GM23338 (cell line): ENCODE results near the gene MYO9B.

Experiments
- EZH2 ChIP-seq: fragments of 200-600 bp; sonication (generic); IDR thresholded peaks from one replicate; pipeline ENCODE4 v1.8.0; 2017; ENCODE audit warnings: antibody characterized with exemption, mild to moderate bottlenecking, low read depth; ENCODE audit not compliant: unreplicated experiment
- REST ChIP-seq: IDR thresholded peaks from one replicate; pipeline ENCODE4 v1.6.1; 2018; ENCODE audit warnings: antibody characterized with exemption; ENCODE audit not compliant: unreplicated experiment
- TF ChIP-seq, protein P1 (sequence below), 2 experiments: fragments of 200-600 bp in 1 of 2; sonication (generic) in 1 of 2; conservative IDR thresholded peaks; 2 replicates each; pipeline versions ENCODE4 v1.5.1 to v1.6.1; 2016 to 2017; ENCODE audit warnings: antibody characterized with exemption in 2 of 2, low read depth in 2 of 2, mild to moderate bottlenecking in 2 of 2, moderate library complexity in 1 of 2

DNA sequence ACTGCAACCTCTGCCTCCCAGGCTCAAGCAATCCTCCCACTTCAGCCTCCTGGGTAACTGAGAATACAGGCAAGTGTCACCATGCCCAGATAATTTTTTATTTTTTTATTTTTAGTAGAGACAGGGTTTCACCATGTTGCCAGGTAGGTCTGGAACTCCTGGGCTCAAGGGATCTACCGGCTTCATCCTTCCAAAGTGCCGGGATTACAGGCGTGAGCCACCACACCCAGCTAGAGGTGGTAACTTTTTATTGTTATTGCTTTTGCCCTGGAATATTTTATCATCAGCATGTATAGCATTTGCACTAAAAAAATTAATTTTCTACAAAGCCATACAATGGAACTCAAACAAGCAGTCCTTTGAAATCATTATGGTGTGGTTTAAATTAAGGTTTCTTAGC lies 14.4 kb upstream of the MYO9B start:
- TF ChIP-seq EZH2 (no peak), REST (no peak)
- TF ChIP-seq, protein P1, sequence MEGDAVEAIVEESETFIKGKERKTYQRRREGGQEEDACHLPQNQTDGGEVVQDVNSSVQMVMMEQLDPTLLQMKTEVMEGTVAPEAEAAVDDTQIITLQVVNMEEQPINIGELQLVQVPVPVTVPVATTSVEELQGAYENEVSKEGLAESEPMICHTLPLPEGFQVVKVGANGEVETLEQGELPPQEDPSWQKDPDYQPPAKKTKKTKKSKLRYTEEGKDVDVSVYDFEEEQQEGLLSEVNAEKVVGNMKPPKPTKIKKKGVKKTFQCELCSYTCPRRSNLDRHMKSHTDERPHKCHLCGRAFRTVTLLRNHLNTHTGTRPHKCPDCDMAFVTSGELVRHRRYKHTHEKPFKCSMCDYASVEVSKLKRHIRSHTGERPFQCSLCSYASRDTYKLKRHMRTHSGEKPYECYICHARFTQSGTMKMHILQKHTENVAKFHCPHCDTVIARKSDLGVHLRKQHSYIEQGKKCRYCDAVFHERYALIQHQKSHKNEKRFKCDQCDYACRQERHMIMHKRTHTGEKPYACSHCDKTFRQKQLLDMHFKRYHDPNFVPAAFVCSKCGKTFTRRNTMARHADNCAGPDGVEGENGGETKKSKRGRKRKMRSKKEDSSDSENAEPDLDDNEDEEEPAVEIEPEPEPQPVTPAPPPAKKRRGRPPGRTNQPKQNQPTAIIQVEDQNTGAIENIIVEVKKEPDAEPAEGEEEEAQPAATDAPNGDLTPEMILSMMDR (conservative IDR thresholded peaks at IDR 0.05; ENCODE audit: low read depth in 2 of 2) = no peak
